ENCODE results near the gene JUP.

JUP gene

DNA sequence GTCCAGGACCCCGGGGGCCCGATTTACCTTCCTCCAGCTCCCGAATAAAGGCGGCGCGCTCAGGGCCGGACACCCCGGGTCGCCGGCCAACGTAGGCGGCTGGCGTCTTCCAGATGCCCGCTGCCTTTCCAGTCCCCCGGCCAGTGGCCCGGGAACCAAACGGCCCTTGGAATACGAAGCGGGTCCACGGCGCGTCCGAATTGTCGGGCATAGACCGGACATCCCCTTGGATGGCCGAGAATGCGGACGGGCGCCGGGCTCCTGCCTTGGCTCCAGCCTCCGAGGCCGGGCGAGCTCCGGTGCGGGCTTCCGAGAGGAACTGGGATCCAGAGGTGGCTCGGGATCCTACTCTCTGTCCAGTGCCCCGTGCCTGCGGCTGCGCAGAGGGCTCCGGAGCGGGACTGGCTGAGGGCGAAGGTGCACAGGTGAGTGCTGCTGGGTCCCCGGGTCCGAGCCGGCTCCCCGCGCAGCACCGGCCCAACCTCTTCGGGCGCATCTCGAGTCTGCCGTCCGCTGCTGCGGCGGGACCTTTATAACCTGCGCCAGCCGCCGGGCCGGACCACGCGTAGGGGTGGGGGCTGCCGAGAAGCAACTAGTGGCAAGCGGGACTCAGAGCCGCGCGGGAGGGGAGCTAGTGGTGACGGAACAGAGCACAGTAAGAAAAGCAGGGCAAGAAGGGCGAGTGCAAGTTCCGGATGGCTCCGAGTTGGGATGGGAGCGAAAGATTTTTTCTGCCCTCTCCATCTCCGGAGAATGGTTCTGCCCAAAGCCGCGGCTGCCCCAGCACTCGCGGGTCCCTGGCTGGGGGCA, 52.2 kb downstream of the JUP start, which contains the start of gene HAP1 (continued):
- TF ChIP-seq, protein P1, sequence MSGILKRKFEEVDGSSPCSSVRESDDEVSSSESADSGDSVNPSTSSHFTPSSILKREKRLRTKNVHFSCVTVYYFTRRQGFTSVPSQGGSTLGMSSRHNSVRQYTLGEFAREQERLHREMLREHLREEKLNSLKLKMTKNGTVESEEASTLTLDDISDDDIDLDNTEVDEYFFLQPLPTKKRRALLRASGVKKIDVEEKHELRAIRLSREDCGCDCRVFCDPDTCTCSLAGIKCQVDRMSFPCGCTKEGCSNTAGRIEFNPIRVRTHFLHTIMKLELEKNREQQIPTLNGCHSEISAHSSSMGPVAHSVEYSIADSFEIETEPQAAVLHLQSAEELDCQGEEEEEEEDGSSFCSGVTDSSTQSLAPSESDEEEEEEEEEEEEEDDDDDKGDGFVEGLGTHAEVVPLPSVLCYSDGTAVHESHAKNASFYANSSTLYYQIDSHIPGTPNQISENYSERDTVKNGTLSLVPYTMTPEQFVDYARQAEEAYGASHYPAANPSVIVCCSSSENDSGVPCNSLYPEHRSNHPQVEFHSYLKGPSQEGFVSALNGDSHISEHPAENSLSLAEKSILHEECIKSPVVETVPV (CRISPR knock-in tag; IDR thresholded peaks at IDR 0.05): no peak
- TF ChIP-seq ZFP3 (CRISPR knock-in tag; IDR thresholded peaks at IDR 0.05) (no peak), TCF4 (CRISPR knock-in tag; IDR thresholded peaks at IDR 0.05; ENCODE audit: borderline replicate concordance) (no peak), RARB (CRISPR knock-in tag; IDR thresholded peaks at IDR 0.05) (no peak), PPARA (CRISPR knock-in tag; IDR thresholded peaks at IDR 0.05; ENCODE audit: borderline replicate concordance) (no peak)
- TF ChIP-seq, protein P2, sequence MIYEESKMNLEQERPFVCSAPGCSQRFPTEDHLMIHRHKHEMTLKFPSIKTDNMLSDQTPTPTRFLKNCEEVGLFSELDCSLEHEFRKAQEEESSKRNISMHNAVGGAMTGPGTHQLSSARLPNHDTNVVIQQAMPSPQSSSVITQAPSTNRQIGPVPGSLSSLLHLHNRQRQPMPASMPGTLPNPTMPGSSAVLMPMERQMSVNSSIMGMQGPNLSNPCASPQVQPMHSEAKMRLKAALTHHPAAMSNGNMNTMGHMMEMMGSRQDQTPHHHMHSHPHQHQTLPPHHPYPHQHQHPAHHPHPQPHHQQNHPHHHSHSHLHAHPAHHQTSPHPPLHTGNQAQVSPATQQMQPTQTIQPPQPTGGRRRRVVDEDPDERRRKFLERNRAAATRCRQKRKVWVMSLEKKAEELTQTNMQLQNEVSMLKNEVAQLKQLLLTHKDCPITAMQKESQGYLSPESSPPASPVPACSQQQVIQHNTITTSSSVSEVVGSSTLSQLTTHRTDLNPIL (CRISPR knock-in tag; IDR thresholded peaks at IDR 0.05; ENCODE audit: low read depth): no peak
- TF ChIP-seq, protein P3, sequence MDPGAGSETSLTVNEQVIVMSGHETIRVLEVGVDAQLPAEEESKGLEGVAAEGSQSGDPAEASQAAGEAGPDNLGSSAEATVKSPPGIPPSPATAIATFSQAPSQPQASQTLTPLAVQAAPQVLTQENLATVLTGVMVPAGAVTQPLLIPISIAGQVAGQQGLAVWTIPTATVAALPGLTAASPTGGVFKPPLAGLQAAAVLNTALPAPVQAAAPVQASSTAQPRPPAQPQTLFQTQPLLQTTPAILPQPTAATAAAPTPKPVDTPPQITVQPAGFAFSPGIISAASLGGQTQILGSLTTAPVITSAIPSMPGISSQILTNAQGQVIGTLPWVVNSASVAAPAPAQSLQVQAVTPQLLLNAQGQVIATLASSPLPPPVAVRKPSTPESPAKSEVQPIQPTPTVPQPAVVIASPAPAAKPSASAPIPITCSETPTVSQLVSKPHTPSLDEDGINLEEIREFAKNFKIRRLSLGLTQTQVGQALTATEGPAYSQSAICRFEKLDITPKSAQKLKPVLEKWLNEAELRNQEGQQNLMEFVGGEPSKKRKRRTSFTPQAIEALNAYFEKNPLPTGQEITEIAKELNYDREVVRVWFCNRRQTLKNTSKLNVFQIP (CRISPR knock-in tag; IDR thresholded peaks at IDR 0.05; ENCODE audit: borderline replicate concordance, low read depth): no peak

DNA sequence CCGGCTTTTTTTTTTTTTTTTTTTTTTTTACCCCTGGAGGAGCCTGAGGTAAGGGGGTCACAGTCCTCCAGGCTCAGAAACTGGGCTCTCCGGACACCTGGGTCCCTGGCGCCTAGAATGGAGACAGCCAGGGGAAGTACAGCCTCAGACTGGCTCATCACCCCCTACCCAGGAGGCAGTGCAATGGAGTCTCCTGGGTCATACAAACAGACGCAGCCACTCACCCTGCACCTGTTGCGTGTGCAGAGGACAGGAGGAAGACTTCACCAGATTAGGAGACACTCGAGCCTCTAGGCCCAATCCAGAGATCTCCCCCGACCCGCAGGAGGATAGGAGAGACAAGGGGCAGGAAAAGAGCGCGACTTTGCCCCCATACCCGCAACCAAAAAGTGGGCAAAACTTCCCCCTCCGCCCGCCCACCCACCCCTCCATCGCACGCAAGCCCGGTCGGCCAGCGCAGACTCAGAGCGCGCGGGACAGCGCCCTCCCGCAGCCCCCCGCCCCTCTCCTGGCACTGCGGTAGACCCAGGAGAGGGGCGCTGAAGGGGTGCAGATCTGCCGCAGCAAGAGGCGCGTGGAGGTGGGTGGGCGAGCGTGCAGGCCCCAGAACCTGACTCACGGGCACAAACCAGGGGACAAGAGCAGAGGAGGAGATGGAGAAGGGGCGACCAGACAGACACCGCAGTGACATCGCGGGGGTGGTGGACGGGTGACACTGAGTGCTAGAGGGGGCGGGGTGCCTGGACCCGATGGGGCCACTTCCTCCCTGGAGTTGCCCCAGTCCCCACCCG, 53.0 kb downstream of the JUP start:
- ATAC-seq: no peak
- TF ChIP-seq PPARA (CRISPR knock-in tag; IDR thresholded peaks at IDR 0.05; ENCODE audit: borderline replicate concordance) (no peak), BACH2 (CRISPR knock-in tag; IDR thresholded peaks at IDR 0.05; ENCODE audit: borderline replicate concordance) (no peak), ZNF70 (CRISPR knock-in tag; IDR thresholded peaks at IDR 0.05) (no peak), ZFP30 (CRISPR knock-in tag; IDR thresholded peaks at IDR 0.05) (no peak), ZNF565 (CRISPR knock-in tag; conservative IDR thresholded peaks at IDR 0.05; ENCODE audit: low read depth) (no peak), ISL1 (CRISPR knock-in tag; IDR thresholded peaks at IDR 0.05) (no peak)
- TF ChIP-seq, protein P4, sequence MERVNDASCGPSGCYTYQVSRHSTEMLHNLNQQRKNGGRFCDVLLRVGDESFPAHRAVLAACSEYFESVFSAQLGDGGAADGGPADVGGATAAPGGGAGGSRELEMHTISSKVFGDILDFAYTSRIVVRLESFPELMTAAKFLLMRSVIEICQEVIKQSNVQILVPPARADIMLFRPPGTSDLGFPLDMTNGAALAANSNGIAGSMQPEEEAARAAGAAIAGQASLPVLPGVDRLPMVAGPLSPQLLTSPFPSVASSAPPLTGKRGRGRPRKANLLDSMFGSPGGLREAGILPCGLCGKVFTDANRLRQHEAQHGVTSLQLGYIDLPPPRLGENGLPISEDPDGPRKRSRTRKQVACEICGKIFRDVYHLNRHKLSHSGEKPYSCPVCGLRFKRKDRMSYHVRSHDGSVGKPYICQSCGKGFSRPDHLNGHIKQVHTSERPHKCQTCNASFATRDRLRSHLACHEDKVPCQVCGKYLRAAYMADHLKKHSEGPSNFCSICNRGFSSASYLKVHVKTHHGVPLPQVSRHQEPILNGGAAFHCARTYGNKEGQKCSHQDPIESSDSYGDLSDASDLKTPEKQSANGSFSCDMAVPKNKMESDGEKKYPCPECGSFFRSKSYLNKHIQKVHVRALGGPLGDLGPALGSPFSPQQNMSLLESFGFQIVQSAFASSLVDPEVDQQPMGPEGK (CRISPR knock-in tag; IDR thresholded peaks at IDR 0.05; ENCODE audit: borderline replicate concordance): no peak
- TF ChIP-seq, protein P1 (CRISPR knock-in tag; IDR thresholded peaks at IDR 0.05): no peak

DNA sequence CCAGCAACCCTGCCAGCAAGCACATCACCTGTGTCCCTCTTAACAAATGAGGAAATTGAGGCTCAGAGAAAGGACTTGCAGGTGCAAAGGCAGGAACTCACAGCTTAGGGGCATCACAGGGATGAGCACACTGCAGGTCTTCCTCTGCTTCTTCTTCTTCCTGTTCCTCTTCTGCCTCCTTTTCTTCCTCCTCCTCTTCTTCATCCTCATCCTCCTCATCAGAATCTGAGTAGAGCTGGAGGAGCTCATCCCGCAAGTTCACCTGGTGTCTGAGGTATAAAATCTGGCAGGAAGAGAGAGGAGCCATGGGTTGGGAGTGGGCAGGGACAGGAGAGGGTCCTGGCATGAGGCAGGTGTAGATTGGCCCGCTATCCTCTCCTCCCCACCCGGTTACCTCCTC, 54.7 kb downstream of the JUP start:
- no peak for ATAC-seq
- TF ChIP-seq, protein P2 (CRISPR knock-in tag; IDR thresholded peaks at IDR 0.05; ENCODE audit: low read depth): no peak
- TF ChIP-seq RARB (CRISPR knock-in tag; IDR thresholded peaks at IDR 0.05): no peak

DNA sequence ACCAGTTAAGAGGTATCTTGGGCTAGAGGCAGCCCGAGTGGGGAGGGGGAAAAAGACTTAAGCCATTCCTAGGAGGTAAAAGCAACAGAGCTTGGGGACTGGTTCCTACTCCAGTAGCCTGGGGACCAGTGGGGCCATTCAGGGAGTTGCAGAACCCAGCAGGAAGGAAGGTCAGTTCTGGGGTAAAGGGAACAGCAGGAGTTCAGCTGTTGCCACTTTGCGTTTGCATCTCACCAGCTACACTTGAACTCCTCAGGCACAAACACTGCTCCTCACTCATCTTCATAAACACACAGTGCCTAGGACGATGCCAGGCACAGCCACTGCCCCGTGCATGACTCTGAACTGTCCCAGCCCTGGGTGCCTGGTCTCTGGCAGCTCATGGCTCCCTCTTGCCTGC, 56.0 kb downstream of the JUP start:
- no peak for TF ChIP-seq TCF4 (CRISPR knock-in tag; IDR thresholded peaks at IDR 0.05; ENCODE audit: borderline replicate concordance)
- no peak for TF ChIP-seq ZNF565 (CRISPR knock-in tag; conservative IDR thresholded peaks at IDR 0.05; ENCODE audit: low read depth)
- TF ChIP-seq SNAI2 (CRISPR knock-in tag; IDR thresholded peaks at IDR 0.05): no peak
- TF ChIP-seq OSR1 (CRISPR knock-in tag; IDR thresholded peaks at IDR 0.05): no peak
- TF ChIP-seq GLIS3 (CRISPR knock-in tag; IDR thresholded peaks at IDR 0.05): no peak
- TF ChIP-seq PPARA (CRISPR knock-in tag; IDR thresholded peaks at IDR 0.05; ENCODE audit: borderline replicate concordance): no peak
- TF ChIP-seq ZFP30 (CRISPR knock-in tag; IDR thresholded peaks at IDR 0.05): no peak
- TF ChIP-seq ZNF70 (CRISPR knock-in tag; IDR thresholded peaks at IDR 0.05): no peak
- no peak for TF ChIP-seq TOX (CRISPR knock-in tag; IDR thresholded peaks at IDR 0.05; ENCODE audit: borderline replicate concordance)
- no peak for TF ChIP-seq ZC3H10 (CRISPR knock-in tag; IDR thresholded peaks at IDR 0.05)
- TF ChIP-seq ESRRG (CRISPR knock-in tag; IDR thresholded peaks at IDR 0.05): no peak
- TF ChIP-seq CSDC2 (CRISPR knock-in tag; IDR thresholded peaks at IDR 0.05): no peak
- TF ChIP-seq, protein P2 (CRISPR knock-in tag; IDR thresholded peaks at IDR 0.05; ENCODE audit: low read depth): no peak
- TF ChIP-seq, protein P1 (CRISPR knock-in tag; IDR thresholded peaks at IDR 0.05): no peak
- TF ChIP-seq ZFP3 (CRISPR knock-in tag; IDR thresholded peaks at IDR 0.05): no peak
- no peak for ATAC-seq
